Stimulated activated CD4-positive, alpha-beta T cell treated with anti-CD3 and anti-CD28 coated beads, Interleukin-2, amount 100 ng/mL, for 24 hours (primary cell): ENCODE data around the gene CABLES2.

Experiments
- DNase-seq, 2 donors: peaks; one replicate each; pipeline ENCODE4 v3.0.0-alpha.2; 2020

Gene CABLES2

DNA sequence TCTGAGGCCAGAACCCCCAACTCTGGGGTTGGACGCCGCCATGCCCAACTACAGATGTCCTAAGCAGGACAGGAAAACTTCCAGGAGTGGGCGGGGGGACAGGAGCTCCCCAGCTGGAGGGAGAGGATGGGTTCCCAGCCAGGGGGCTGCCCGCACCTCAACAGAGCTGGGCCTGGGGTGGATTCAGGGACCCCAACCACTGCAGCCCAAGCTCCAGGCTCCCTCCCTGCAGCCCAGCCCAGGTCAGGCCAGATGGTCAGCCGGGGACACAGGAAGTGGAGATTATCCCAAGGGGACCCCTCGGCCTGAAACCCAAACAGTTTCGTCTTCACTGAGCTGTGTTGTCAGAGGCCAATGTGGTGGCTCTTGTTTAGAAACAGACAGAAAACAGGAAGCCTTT lies 49.4 kb downstream of the CABLES2 start:
- DNase-seq: no peak

DNA sequence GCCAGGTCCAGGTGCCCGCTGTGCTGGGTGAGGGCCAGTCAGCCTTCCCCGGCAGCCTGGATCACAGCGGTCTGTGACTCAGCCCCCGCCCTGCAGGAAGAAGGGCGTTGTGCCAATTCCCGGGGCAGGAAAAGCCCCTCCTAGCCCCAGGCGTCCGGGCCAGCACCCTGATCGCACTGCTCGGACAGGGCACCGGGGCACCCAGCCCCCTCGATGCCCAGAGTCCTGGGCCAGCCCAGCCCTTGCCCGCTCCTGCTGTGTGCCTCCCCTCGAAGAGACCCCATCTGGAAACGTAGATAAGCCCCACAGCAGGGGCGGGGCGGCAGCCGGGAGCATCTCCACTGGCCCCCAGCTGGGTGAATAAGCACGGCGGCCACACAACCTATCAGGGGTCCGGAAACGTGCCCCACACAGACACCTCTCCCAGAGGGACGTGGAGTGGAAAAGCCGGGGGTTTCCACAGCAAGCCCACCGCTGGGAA lies 49.9 kb downstream of the CABLES2 start:
- DNase-seq: no peak

DNA sequence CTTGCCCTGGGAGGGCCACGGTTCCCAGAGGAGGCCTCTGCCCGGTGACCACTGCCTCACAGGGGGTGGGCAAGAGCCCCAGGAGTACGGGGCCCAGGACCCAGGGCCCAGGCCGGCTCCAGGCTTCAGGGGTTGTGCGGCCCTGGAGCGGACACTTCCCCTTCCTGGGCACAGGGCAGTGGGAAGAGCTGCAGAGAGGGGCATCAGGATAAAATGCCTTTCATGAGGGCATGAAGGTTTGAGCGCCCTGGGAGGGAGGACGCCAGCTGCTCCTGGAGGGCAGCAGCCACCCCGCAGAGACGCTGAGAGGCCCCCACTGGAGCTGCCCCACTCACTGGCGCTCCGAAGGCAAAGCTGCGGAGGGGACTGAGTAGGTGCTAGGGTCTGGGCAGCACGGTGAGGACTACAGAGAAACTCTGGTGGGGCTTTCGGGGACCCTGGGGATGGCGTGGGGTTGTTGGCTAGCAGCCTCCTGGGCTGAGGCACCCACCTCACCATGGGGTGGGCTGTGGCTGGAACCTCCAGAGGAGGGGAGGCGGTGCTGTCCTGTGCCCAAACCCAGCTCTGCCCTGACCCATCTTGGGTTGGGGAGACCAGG lies 50.4 kb downstream of the CABLES2 start:
- no peak for DNase-seq

DNA sequence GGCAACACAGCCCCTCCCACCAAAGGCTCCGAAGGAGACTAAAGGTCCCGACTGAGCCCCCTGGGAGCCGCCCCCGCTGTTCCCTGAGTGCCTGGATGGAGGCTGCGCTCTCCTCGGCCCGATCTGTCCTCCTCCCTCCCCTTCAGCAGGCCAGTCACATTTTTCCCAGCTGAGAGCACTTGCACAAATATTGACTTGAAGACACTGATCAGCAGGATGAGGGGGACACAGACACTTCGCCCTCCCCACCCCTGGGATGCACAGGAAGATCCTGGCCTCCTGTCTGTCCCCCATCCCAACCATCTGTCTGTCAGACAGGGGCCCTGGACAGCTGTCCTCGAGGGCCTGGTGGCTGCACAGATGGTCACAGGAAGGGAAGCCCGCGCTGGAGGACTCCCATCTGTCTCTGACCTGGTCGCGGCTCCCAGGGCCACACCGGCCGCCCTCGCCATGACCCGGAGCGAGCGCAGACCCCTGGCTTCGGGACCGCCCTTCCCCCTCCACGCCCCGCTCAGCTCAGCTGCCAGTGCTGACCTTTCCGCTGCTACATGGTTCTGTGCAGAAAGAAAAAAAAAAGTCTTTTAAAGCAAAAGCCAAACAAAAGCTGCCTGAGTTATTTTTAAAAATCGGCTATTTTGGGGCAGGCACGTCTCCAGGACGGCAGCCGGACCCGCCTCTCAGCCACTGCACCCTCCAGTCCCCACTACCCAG lies 51.1 kb downstream of the CABLES2 start:
- DNase-seq: no peak

DNA sequence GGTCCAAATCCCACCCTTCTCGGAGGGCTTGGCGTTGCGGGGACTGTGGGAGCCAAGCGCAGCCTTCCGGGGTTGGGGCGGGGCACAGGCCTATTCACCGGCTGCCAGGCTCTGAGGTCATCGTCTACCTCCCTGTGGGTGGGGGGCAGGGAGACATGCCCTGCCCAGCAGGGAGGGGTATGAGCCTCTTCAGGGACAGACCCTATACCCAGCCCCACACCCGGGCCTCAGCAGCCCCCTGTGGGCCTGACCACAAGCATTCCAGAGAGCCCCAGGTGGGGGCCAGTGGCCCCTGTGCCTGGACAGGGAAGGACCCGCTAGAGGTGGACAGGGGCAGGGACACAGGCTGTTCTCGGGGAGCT lies 51.6 kb downstream of the CABLES2 start:
- no peak for DNase-seq

DNA sequence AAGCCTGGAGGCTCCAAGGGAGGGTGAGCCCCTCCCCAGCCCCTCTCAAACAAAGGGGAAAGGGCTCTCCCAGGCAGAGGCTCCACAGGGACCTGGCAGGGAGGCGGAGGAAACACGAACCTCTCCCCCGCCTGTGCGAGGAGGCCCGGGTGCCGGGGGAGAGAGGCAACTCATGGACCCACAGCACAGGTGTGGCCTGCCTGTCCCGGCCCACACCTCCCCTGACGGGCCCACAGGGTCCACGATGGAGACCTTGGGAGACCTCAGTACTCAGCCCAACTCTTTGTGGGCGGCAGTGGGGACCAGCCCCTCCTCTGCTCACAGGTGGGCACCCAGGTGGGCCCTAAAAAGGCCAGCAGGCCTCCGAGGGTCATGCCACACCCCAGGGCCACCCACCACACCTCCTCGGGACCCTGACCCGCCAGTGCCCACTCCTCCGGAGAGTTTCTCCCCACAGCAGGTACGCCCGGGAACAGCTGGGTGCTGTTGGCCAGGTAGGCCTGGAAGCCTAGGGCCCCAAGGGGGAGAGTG lies 52.2 kb downstream of the CABLES2 start:
- no peak for DNase-seq

DNA sequence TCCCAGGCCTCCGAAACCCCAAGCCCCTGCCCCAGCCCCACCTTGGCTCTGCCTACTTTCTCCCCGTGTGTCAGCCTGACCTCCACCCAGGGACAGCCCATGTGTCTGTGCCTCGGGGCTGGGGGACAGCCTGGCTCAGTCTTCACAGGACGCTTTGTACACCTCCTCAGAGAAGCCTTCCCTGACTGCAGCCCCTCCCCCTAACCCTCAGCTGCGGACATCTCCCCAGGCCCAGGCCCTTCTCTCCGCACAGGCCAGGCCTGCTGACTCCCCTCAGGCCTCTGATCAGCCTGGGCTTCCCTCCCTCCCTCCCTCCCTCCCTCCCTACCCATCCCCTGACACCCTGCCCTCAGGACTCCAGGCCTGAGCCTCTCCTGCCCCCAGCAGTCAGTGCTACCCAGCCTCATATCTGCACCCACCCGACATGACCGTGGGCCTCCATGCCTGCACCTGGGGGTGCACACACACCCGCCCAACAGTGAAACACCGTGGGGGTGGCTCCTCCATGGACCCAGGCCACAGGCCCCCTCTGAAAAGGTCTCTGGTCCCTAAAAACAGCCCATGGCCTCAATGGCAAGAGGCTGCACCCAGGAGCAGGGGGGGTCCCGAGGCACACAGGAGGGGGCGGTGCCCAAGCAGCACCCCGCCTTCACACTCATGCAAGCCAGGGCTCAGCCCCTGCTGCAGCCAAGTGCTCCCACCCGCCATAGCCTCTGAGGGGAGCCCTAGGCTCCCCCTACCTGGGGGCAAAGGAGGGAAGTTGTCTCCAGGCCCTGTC lies 52.9 kb downstream of the CABLES2 start:
- DNase-seq: no peak

DNA sequence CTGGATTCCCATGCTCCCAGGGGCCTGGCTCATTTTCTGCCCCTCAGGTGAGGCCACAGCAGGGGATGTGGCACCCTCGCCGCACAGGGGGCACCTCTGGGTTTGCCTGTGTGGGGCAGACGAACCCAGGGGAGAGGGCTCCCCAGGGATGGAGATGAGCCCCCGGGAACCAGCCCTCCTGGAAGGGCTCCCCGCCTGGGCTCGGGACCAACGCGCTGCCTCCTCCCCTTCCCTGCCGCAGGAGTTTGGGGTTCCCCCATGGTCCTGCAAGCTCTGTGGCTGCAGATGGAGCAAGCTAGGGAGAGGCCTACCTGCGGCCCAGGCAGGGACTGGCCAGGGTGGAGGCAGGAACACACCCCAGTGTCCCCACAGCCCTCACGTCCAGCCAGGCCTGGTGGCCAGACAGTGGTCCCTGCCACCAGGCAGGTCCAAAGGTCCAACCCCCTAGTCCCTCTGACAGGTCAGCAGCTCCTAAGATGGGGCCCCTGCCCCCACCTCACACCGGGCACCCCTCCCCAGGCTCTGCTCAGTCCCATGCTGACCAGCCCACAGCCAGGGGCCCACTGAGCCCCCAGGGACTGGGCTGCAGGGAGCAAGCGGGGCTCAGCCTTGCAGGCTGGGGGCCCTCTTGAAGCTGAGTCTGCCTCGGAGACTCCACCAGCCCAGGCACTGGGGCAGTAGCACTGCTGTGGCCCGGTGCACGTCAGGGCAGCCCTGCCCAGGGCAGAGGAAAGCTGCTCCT lies 53.6 kb downstream of the CABLES2 start:
- no peak for DNase-seq

DNA sequence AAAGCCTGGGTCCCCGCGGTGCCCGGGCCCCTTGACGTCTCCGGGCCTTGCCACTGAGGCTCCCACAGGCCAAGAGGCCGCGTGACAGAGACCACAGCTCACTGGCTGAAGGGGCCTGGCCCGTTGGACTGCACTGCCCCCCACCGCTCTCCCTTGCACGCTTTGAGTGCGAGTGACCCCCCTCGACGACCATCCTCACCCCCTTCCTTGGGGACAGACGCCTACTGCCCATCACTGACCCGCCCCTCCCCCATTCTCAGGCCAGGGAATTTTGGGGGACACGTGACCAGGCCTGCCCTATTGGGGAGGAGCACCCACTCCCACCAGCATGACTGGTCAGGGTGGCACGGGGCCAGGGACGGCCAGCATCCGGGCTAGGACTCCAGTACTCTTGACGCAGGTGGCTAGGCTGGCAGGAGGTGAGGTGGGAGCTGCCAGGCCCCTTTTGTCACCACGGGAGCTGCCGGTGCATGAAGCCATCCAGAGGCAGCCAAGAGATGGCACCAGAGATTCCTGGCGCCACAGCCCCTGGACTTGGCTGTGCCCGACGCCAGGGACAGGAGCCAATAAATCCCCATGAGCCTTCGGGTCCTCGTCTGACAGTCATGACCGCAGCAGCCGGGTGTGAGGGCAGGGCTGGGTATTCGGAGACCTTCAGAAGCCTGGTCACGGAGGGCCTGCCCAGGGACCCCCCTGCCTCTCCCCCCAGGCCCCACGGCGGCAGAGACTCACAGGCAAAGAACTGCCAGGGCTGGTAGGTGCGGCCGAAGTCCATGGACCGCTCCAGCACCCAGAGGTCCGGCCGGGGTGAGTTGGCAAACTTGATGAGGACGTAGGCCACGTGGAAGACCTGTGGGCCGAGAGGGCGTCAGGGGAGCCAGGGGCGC lies 54.4 kb downstream of the CABLES2 start:
- DNase-seq: no peak

DNA sequence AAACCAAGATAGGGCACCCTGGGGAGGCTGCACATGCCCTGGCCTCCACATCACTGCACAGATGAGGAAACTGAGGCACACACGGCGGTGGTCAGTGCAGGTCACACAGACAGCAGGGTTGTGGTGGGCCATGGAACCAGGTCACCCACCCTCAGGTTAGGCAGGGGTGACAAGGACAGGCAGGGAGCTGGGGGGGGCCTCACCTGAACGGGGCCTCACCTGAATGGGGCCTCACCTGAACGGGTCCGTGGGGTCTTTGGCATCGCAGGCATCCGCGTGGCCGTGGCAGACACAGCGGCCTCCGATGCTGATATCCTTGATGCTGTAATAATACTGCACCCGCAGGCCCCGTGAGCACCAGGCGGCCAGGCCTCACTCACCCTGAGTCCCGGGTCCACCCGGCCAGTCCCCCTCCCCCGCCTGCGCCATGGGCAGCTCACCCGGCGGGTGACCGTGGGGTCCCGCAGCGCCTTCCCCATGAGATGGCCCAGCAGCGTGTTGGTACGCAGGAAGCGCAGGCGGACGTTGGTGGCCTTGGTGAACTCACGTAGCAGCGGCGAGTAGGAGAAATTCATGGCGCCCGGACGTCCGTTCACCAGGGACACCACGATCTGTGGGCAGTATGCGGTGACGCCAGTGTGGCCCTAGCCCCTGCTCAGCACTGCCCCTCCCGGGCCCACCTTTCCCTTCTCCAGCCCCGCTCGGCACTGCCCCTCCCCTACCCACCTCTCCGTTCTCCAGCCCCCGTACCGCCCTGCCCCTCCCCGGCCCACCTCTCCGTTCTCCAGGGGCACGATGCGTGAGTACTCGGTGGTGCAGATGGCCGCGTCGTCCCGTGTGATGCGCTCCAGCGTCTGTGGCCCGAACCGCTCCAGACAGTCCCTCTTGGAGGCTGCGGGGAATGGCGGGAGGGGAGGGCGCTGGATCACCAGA lies 55.4 kb downstream of the CABLES2 start:
- DNase-seq: no peak

DNA sequence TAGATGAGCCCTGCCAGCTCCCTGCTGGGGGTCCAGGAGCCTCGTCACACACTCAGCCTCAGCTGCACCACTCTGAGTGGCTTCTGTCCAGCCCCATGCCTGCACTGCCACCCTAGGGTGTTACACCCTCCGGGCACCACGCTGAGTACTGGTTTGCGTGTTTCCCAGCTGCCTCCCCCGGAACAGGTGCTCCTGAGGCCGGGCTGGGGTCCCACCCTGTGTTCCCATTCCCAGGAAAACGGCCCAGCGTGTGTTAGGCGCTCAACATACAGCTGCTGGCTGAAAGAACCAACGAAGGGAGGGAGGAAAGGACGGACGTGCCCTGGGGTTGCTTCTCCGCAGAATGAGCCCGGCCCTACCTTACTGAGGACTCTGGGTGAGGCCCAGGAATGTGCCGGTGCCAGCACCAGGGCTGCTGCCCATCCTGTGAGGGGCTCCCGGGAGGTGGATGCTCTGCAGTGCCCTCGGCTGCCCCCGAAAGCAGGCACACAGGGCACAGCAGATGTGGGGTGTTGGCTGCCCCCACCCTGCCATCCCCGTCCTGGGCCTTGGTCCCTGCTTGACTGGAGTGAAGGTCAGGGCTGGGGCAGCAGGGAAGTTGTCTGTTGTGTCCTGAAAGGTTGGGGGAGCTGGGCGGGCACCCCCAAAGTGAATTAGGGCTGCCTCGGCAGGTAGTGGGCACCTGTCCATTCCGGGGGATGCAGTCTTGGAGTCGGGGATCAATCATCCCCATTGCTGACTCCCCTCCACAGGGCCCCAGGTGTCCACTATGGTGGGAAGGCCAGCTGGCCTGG lies 56.3 kb downstream of the CABLES2 start:
- DNase-seq: no peak

DNA sequence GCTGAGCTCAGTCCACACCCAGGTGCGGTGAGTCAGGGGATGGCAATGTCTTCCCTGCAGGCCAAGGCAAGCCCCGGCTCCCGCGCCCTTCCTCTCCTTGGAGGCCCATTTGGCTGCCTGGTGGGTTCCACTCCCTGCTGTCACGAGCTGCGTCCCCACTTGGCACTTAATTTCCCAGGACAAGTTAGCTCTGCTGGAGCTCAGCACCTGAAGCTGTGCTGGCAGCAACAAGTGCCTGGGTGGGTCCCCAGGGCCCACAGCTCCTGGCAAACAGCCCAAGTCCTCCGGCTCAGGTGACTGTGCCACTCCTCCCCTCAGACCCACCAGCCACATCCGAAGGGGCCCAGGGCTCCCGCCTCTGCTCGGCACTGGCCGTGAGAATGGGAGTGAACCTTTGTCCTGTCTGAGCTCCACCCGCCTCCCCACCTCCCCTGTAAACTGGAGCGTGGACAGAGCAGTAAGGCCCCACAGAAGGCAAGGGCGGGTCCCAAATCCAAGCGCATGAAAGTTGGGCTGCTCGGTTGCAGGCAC lies 56.9 kb downstream of the CABLES2 start:
- no peak for DNase-seq

DNA sequence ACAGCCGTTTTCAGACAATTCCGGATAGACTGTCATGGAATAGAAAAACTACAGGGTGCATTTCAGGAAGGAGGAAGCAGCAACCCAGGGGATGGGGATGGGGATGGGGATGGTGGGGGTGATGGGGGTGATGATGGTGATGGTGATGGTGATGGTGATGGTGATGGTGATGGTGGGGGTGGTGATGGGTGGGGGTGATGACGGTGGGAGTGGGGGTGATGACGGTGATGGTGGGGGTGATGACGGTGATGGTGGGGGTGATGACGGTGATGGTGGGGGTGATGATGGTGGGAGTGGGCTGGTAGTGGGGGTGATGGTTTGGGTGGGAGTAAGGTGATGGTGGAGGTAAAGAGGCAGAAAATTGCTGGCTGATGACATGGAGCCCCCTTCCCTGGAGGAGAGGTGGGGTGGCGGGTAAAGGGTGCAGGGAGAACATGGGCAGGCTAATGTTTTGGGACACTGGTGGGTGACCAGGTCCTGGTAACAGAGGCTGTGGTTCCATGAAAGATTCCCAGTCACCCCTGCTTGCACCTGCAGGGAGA lies 57.5 kb downstream of the CABLES2 start:
- no peak for DNase-seq

DNA sequence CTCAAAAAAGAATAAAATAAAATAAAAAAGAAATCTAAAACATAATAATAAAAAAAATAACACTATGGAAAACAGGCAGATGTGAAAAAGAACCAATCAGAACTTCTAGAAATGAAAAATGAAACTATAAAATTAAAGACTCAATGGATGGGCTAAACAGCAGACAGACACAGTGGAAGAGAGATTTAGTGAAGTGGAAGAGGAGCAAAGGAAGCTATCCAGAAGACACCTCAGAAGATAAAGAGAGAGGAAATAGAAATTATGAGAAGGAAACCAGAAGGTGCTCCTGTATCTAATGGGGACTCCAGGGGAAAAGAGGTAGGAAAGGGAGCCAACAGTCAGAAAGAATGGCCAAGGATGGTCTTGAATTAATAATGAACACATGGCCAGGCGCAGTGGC lies 58.5 kb downstream of the CABLES2 start:
- DNase-seq: no peak

DNA sequence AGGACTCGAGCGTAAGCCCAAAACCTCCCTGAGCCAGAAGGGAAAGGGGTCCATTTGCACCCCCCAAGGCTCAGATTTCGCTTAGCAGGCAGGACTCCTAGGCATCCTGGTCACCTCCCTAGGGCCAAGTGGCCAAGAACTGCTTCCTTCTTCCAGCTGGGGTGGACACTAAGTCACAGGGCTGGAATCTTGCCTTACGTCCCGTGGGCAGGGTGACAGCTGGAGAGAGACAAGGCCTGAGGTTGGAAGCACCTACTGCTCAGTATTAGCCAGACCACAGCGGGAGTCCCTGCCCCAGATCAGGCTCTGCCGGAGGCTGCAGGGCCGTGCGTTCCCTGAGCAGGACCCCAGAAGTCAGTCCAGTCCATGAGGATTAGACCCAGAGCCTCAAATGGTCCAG lies 59.6 kb downstream of the CABLES2 start:
- DNase-seq: no peak

DNA sequence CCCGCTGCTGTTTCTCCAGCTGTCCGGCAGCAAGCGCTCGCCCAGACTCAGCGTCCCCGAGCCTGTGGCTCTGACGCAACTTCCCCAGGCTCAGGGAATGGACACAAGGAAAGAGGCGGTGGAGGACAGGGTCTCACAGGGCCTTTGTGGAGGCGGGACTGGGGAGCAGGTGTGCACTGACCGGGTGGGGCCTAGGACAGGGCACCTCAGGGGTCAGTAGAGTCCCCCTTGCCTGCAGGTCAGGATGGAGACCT lies 60.0 kb downstream of the CABLES2 start:
- no peak for DNase-seq

DNA sequence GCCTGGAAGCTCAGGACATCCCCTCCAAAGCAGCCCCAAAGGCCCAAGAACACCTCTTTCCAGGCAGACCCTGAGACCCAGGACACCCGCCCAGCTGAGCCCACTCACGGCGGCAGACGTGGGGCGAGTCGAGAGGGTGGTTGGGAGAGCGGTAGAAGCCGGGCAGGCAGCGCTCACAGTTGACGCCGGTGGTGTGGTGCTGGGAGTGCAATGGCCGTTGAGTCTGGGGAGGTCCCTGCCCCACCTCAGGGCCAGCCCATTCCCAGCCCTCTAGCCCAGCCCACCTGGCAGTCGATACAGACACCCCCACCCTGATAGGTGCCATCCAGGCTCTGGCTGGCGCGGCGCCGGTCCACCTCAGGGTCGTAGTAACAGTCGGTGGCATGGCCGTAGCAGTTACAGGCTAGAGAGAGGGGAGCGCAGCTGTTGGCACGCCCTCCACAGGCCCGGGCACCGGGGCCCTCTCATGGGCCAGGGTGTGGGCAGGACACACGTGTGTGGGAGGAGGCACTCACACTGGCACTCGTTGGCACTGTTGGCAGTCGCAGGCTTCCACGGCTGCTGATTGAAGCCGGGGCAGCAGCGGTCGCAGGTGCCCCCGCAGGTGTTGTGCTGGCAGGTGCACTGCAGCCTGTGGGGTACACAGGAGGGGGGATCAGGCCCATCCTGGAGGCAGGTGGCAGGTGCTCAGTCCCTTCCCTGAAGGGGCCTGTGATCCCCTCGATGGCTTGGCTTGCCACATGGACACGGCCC lies 60.5 kb downstream of the CABLES2 start:
- DNase-seq: no peak

DNA sequence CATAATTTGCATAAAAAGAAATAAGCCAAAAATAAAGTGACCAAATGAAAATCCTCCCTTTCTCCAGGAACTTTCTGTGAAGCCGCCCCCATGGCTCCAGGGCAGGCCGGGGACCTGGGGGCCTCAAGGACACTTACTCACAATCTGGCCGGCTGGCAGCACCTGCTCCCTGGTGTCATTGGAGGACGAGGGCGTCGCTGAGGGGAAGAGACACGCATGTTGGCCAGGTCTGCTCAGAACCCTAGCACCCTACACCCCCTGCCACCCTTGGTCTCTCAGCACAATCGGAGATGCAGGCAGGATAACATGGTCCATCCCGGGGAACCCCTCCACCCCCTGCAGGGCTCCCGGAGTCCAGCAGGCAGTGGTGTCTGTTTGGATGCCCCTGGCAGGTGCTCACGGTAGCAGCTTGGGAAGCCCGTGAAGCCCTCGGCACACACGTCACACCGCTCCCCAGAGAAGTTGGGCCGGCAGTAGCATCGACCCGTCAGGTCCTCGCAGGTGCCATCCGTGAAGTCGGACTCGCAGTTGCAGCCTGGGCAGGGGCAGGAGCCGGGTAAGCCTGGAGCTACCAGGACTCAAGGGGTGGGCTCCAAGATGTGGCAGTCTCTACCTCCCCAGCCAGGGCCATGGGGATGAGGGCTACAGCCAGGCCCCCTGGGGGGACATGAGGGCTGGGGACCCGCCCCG lies 61.3 kb downstream of the CABLES2 start:
- DNase-seq: no peak
